HFF-Myc (cell line): Measurements from ENCODE around the gene FABP6.
"Not testable (repeated sequence)": the region's sequence is repeated elsewhere in the genome, so short reads cannot be mapped to it uniquely, and the experiment has no call there.

Experiments
- DNase-seq: peaks from one replicate; pipeline ENCODE4 v3.0.0-alpha.2; 2011; ENCODE audit warnings: low read depth; ENCODE audit errors: extremely low read depth
- H3K4me3 ChIP-seq: replicated peaks from 2 replicates; pipeline ENCODE4 v1.5.1; 2011; ENCODE audit warnings: low read depth, mild to moderate bottlenecking, control low read depth, low read length
- CTCF ChIP-seq: IDR thresholded peaks from 2 replicates; pipeline ENCODE4 v1.5.1; 2012; ENCODE audit warnings: mild to moderate bottlenecking, low read depth, low read length, control low read depth; ENCODE audit errors: missing control alignments

The FABP6 gene

GRCh38 chr5:160187091-160187490 is 42.2 kb upstream of the FABP6 start:
- DNase-seq = peak; percentile 57
- no peak for TF ChIP-seq CTCF
- H3K4me3 ChIP-seq = no peak overlapping the region

- DNase-seq = peak; percentile 29
- TF ChIP-seq CTCF = no peak
- H3K4me3 ChIP-seq = peak overlapping the region; percentile 19; the same call in 1 of the 2 replicates
Observed at GRCh38 chr5:160188141-160189015, 40.9 kb upstream of the FABP6 start.

- no peak for TF ChIP-seq CTCF
- H3K4me3 ChIP-seq = no peak overlapping the region
Observed at GRCh38 chr5:160192424-160192823, 36.9 kb upstream of the FABP6 start.

GRCh38 chr5:160193076-160193475 is 36.2 kb upstream of the FABP6 start:
- not testable (repeated sequence) for DNase-seq, H3K4me3 ChIP-seq

More at GRCh38 chr5:160192424-160192823, 36.9 kb upstream of the FABP6 start:
- no peak for DNase-seq

- H3K4me3 ChIP-seq, DNase-seq: not testable (repeated sequence)
Observed at GRCh38 chr5:160193790-160194189, 35.5 kb upstream of the FABP6 start.

GRCh38 chr5:160197341-160198144 is 31.8 kb upstream of the FABP6 start:
- H3K4me3 ChIP-seq = no peak overlapping the region
- no peak for TF ChIP-seq CTCF
- no peak for DNase-seq

- DNase-seq = no peak
- TF ChIP-seq CTCF = no peak
- H3K4me3 ChIP-seq = no peak overlapping the region
Observed at GRCh38 chr5:160198146-160198545, 31.2 kb upstream of the FABP6 start.
